Coronary artery (tissue), 2 donors: ENCODE measurements around the gene IMP4.
A peak's percentile ranks its signal among the peaks of the same experiment; 100 is the strongest.
"Not testable (repeated sequence)": the region's sequence is repeated elsewhere in the genome, so short reads cannot be mapped to it uniquely, and the experiment has no call there.

Experiments used
- DNase-seq: peaks from one replicate; pipeline ENCODE4 v3.0.0-alpha.2; 2017; ENCODE audit warnings: low spot score
- H3K27ac ChIP-seq, 2 donors: fragments of 200-600 bp; sonication (generic); one replicate each; pipeline ENCODE4 v1.5.1; 2016 to 2019
- H3K4me3 ChIP-seq: fragments of 200-600 bp; sonication (generic); 2 replicates; pipeline ENCODE4 v1.5.1; 2016; ENCODE audit warnings: mild to moderate bottlenecking, moderate library complexity
- CTCF ChIP-seq: fragments of 200-600 bp; sonication (generic); IDR thresholded peaks from one replicate; pipeline ENCODE4 v1.5.1; 2019; ENCODE audit warnings: antibody characterized with exemption

Gene IMP4

GRCh38 chr2:130327703-130328527 lies 14.8 kb upstream of the IMP4 start:
- Histone ChIP-seq H3K4me3 (no peak overlapping the region), H3K27ac (no peak overlapping the region)
- no peak for DNase-seq
- no peak for TF ChIP-seq CTCF

- TF ChIP-seq CTCF, result no peak
- no peak for DNase-seq
- Histone ChIP-seq H3K4me3 (no peak overlapping the region), H3K27ac (no peak overlapping the region)
These were observed 14.0 kb upstream of the IMP4 start for GRCh38 chr2:130328710-130329109.

GRCh38 chr2:130332271-130333073 lies 10.2 kb upstream of the IMP4 start:
- H3K27ac ChIP-seq, result no peak overlapping the region
- peak; percentile 86 for TF ChIP-seq CTCF
- DNase-seq, result no peak
- peak overlapping the region; percentile 46 for H3K4me3 ChIP-seq

- not testable (repeated sequence) for DNase-seq, H3K4me3 ChIP-seq, H3K27ac ChIP-seq
These were observed 9.4 kb upstream of the IMP4 start for GRCh38 chr2:130333253-130333652.

GRCh38 chr2:130334026-130334425 lies 8.7 kb upstream of the IMP4 start:
- no peak for TF ChIP-seq CTCF
- no peak overlapping the region for H3K4me3 ChIP-seq
- H3K27ac ChIP-seq, result no peak overlapping the region
- DNase-seq, result no peak

GRCh38 chr2:130335226-130335625 lies 7.5 kb upstream of the IMP4 start:
- no peak for DNase-seq
- no peak for TF ChIP-seq CTCF
- H3K27ac ChIP-seq, result no peak overlapping the region
- H3K4me3 ChIP-seq, result no peak overlapping the region

GRCh38 chr2:130336150-130336876 lies 6.4 kb upstream of the IMP4 start:
- Histone ChIP-seq H3K27ac (no peak overlapping the region), H3K4me3 (no peak overlapping the region)
- no peak for DNase-seq
- TF ChIP-seq CTCF, result no peak
